ENCODE data around the gene DMD.
"Not testable (repeated sequence)": the region's sequence is repeated elsewhere in the genome, so short reads cannot be mapped to it uniquely, and the experiment has no call there.

The DMD gene

GRCh38 chrX:31969714-31970113, 1241.6 kb downstream of the DMD start:
- no peak for DNase-seq

GRCh38 chrX:31962256-31962655, 1249.1 kb downstream of the DMD start:
- no peak for DNase-seq

- DNase-seq: no peak
Observed at GRCh38 chrX:31934842-31935370, 1276.4 kb downstream of the DMD start.

GRCh38 chrX:31934015-31934414, 1277.3 kb downstream of the DMD start:
- DNase-seq: no peak

- no peak for DNase-seq
Observed at GRCh38 chrX:31932769-31933168, 1278.6 kb downstream of the DMD start.

GRCh38 chrX:31932320-31932719, 1279.0 kb downstream of the DMD start:
- DNase-seq: not testable (repeated sequence)

GRCh38 chrX:31931225-31931624, 1280.1 kb downstream of the DMD start:
- DNase-seq: no peak

GRCh38 chrX:31929366-31929765, 1282.0 kb downstream of the DMD start:
- no peak for DNase-seq

- DNase-seq: no peak
Observed at GRCh38 chrX:31921236-31921635, 1290.1 kb downstream of the DMD start.

- no peak for DNase-seq
Observed at GRCh38 chrX:31909850-31910572, 1301.3 kb downstream of the DMD start.

- DNase-seq: no peak
Observed at GRCh38 chrX:31894152-31894551, 1317.2 kb downstream of the DMD start.

GRCh38 chrX:31893525-31893924, 1317.8 kb downstream of the DMD start:
- DNase-seq: no peak

GRCh38 chrX:31889088-31889487, 1322.3 kb downstream of the DMD start:
- DNase-seq: no peak

- no peak for DNase-seq
Observed at GRCh38 chrX:31884535-31884934, 1326.8 kb downstream of the DMD start.

- no peak for DNase-seq
Observed at GRCh38 chrX:31872007-31872406, 1339.3 kb downstream of the DMD start.

GRCh38 chrX:31870267-31870666, 1341.1 kb downstream of the DMD start:
- no peak for DNase-seq

GRCh38 chrX:31860686-31861085, 1350.7 kb downstream of the DMD start:
- no peak for DNase-seq

- no peak for DNase-seq
Observed at GRCh38 chrX:31858915-31859314, 1352.4 kb downstream of the DMD start.

- DNase-seq: no peak
Observed at GRCh38 chrX:31854716-31855115, 1356.6 kb downstream of the DMD start.

GRCh38 chrX:31851761-31852160, 1359.6 kb downstream of the DMD start:
- DNase-seq: no peak

- no peak for DNase-seq
Observed at GRCh38 chrX:31847773-31848172, 1363.6 kb downstream of the DMD start.

GRCh38 chrX:31845003-31845402, 1366.3 kb downstream of the DMD start:
- DNase-seq: no peak

- DNase-seq: no peak
Observed at GRCh38 chrX:31838617-31839016, 1372.7 kb downstream of the DMD start.

GRCh38 chrX:31837445-31838049, 1373.8 kb downstream of the DMD start:
- DNase-seq: no peak

- DNase-seq: no peak
Observed at GRCh38 chrX:31836479-31836878, 1374.9 kb downstream of the DMD start.

Measured in activated T-cell treated with anti-CD3 and anti-CD28 coated beads, Interleukin-2, amount 50 U/mL, for 48 hours (primary cell).